Measurements from ENCODE around the gene PITPNC1.
A peak's percentile ranks its signal among the peaks of the same experiment; 100 is the strongest.
"Not testable (repeated sequence)": the region's sequence is repeated elsewhere in the genome, so short reads cannot be mapped to it uniquely, and the experiment has no call there.

PITPNC1 gene

GRCh38 chr17:67372751-67373150 lies 4.3 kb upstream of the PITPNC1 start:
- no peak for DNase-seq

- peak; percentile 70 for DNase-seq
Measured at GRCh38 chr17:67374329-67375053, 2.6 kb upstream of the PITPNC1 start.

- no peak for DNase-seq
Measured at GRCh38 chr17:67375054-67375427, 2.0 kb upstream of the PITPNC1 start.

GRCh38 chr17:67375716-67376115 lies 1.4 kb upstream of the PITPNC1 start:
- DNase-seq: no peak

GRCh38 chr17:67376415-67376736 lies 705 bp upstream of the PITPNC1 start:
- DNase-seq: no peak

GRCh38 chr17:67377488-67378453 lies 690 bp downstream of the PITPNC1 start:
- peak; percentile 15 for DNase-seq

GRCh38 chr17:67378454-67379250 lies 1.6 kb downstream of the PITPNC1 start:
- DNase-seq: peak; percentile 66

- no peak for DNase-seq
Measured at GRCh38 chr17:67379251-67379630, 2.2 kb downstream of the PITPNC1 start.

- no peak for DNase-seq
Measured at GRCh38 chr17:67381929-67382257, 4.8 kb downstream of the PITPNC1 start.

GRCh38 chr17:67385122-67385988 lies 8.3 kb downstream of the PITPNC1 start:
- no peak for DNase-seq

- peak; percentile 51 for DNase-seq
Measured at GRCh38 chr17:67386965-67387551, 10.0 kb downstream of the PITPNC1 start.

- not testable (repeated sequence) for DNase-seq
Measured at GRCh38 chr17:67388536-67388935, 11.5 kb downstream of the PITPNC1 start.

- DNase-seq: no peak
Measured at GRCh38 chr17:67388986-67389385, 11.9 kb downstream of the PITPNC1 start.

GRCh38 chr17:67390006-67390645 lies 13.0 kb downstream of the PITPNC1 start:
- no peak for DNase-seq

- peak; percentile 24 for DNase-seq
Measured at GRCh38 chr17:67390646-67391361, 13.7 kb downstream of the PITPNC1 start.

- DNase-seq: no peak
Measured at GRCh38 chr17:67392111-67392510, 15.0 kb downstream of the PITPNC1 start.

- DNase-seq: no peak
Measured at GRCh38 chr17:67393809-67394397, 16.8 kb downstream of the PITPNC1 start.

GRCh38 chr17:67399676-67400075 lies 22.6 kb downstream of the PITPNC1 start:
- no peak for DNase-seq

- DNase-seq: no peak
Measured at GRCh38 chr17:67400193-67400592, 23.1 kb downstream of the PITPNC1 start.

- DNase-seq: no peak
Measured at GRCh38 chr17:67401106-67401505, 24.0 kb downstream of the PITPNC1 start.

All from NCI-H226 (cell line).